NOMO-1 (cell line): Measurements from ENCODE around the gene LIFR.
A peak's percentile ranks its signal among the peaks of the same experiment; 100 is the strongest.
"Not testable (repeated sequence)": the region's sequence is repeated elsewhere in the genome, so short reads cannot be mapped to it uniquely, and the experiment has no call there.

Experiments used
- DNase-seq, 2 experiments: peaks; one replicate each; lab custom pipeline; 2025; ENCODE audit not compliant: unreplicated experiment in 2 of 2; lab: John Stamatoyannopoulos, UW

LIFR gene, protein sequence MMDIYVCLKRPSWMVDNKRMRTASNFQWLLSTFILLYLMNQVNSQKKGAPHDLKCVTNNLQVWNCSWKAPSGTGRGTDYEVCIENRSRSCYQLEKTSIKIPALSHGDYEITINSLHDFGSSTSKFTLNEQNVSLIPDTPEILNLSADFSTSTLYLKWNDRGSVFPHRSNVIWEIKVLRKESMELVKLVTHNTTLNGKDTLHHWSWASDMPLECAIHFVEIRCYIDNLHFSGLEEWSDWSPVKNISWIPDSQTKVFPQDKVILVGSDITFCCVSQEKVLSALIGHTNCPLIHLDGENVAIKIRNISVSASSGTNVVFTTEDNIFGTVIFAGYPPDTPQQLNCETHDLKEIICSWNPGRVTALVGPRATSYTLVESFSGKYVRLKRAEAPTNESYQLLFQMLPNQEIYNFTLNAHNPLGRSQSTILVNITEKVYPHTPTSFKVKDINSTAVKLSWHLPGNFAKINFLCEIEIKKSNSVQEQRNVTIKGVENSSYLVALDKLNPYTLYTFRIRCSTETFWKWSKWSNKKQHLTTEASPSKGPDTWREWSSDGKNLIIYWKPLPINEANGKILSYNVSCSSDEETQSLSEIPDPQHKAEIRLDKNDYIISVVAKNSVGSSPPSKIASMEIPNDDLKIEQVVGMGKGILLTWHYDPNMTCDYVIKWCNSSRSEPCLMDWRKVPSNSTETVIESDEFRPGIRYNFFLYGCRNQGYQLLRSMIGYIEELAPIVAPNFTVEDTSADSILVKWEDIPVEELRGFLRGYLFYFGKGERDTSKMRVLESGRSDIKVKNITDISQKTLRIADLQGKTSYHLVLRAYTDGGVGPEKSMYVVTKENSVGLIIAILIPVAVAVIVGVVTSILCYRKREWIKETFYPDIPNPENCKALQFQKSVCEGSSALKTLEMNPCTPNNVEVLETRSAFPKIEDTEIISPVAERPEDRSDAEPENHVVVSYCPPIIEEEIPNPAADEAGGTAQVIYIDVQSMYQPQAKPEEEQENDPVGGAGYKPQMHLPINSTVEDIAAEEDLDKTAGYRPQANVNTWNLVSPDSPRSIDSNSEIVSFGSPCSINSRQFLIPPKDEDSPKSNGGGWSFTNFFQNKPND

DNA sequence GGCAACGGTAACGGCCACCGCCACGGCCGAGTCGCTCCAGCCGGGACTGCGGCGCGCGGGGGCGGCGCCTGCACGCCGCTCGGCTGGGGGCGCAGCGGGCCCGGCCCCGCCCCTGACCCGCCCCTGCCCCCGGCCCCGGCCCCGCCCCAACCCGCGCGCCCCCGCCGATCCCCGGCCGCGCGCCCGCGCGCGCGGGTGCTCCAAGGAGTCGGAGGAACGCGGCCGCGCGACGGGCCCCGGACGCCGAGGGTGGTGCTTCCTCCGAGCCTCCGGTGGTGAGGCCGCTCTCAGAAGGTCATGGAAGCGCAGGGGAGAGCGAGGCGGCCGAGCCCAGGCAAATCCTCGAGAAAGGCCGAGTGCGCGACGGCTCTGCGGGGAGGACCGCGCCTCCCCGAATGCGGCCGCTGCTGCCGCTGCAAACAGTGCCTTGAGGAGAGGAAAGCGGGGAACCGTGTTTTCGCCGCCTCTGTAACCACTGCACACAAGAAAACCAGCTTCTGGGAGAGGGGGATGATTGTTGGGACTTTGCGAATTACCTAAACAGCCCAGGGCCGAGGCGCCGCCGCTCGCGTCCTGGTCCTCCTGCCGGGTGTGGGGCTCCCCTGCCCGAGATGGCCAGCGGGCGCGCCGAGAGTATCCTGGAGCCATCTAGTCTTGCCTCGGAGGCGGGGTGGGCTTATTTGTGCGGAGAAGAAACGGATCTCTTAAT is at the start of gene LIFR:
Gene LIFR, minus strand, starts transcription at position 48 of the 709 bp plus-strand sequence. CDS start 25,999 bp downstream, outside the sequence.
- no peak for DNase-seq

DNA sequence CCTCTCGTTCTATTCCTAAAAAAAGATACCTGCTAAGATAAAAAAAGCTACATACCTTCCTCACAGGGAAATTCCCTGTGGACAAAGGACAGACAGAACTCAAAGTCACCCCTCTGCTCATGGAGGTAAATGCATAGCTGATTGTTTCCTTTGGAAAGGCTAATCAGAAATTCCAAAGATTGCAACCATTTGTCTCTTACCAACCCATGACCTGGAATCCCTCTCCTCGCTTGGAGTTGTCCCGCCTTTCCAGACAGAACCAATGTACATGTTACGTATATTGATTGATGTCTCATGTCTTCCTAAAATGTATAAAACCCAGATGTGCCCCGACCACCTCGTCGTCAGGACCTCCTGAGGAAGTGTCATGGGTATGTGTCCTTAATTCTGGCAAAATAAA is 49.2 kb upstream of the LIFR start:
- DNase-seq = no peak

DNA sequence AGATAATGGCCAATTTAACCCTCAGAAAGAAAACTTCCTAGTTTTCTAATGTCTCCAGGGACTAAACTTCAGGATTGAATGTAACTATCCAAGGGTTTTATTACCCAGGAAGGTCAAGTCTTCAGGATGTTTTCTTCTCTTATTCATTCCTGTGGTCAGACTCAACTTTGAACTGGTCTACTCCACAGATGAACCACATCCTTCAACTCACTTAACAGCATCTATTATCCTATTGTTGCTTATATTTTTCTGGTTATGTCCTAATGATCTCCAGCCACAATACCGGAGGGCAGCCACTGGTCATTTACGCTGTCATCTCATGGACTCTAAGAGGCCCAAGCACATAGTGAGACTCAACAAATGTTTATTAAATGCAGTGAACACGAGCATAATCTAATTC is 47.2 kb upstream of the LIFR start:
- no peak for DNase-seq

DNA sequence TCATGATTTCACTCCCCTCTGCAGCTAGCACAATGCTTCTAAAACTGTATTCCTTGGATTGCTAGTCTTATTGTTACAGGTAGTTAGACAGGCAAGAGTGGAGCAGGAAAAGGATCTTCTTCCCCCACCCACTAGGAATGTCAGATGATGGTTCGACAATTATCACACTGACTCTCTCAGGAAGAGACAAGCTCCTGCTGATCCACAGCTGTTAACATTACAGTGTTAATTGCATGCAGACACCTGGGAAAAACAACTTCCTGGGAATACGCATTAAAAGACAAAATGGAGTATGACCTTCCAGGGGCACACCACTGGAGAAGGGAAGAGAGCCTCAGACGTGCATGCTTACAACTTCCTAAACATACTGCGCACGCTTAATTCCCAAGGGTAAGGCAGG is 46.2 kb upstream of the LIFR start:
- DNase-seq = no peak

DNA sequence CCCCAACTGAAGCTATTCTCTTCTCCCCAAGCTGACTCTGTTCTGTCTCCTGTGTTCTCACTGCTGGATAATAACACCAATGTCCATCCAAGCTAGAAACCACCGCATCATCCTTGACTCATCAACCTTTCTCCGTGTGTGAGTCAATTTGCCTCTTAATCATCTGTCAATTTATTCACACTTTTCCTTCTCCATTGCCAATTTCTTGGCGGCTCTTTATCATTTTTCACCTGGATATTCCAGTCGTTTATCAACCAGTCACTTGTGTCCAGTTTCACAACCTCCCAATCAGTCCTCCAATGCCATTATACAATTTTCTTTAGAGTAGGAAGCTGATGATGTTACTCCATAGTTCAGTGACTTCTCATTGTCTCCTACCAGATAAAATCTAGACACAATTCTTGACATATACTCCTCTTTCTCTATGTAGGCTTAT is 45.4 kb upstream of the LIFR start:
- no peak for DNase-seq

DNA sequence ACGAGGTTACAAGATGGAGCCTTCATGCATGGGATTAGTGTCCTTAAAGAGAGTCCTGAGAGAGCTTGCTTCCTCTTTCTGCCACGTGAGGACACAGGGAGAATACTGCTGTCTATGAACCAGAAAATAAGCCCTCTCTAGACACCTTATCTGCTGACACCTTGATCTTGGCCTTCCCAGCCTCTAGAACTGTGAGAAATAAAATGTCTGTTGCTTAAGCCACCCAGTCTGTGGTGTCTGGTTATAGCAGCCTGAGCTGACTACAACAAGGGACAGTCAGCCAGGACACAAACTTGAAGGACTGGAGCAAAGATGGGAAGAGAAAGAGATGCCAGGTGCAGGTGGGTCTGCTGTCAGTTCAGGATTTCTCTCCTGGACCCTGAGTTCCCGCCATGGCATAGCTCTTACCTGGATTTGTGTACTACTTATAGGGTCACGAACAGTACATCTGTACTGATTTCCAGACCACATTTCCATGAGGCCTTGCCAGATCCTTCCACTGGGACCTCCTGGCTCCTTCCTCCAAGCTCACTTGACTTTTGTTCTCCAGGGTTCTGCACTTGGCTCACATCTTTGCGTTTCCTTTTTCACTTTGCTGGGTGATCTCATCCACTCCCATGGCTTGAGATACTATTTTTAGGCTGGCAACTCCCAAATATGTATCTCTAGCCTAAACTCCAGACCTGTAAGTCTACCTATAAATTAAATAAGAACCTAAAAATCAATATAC is 44.9 kb upstream of the LIFR start:
- DNase-seq = peak in 1 of 2 experiments; percentile 16

DNA sequence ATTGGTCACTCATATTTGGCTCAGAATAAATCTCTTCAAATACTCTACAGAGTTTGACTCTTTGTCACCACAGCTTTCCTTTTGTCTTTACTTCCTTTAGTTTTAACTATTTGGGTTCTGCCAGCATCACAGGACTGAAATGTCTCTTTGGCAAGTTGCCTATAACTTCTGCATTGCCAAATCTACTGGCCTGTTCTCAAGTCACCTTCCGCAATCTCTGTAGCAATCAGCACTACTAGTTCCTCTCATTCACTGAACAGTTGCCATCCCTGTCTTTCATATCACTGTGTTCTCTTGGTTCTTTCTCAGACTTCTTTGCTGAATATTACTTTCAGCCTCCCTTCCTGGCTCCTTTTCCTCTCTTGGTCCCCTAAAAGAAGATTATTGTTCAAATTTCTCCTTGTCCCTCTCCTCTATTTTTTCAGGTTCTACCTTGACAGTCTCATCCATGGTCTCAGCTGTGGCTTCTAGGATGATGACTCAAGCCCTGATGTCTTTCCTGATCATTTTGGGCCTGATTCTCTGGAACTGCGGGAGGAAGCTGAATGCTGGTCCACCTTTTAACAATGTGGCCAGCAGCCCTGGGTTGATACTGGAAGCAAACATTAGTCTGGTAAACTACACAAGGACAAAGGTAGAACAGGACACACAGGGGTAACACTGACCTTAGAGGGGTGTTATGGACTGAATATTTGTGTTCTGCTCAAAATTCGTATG is 44.0 kb upstream of the LIFR start:
- peak; percentile 48 to 70 for DNase-seq

DNA sequence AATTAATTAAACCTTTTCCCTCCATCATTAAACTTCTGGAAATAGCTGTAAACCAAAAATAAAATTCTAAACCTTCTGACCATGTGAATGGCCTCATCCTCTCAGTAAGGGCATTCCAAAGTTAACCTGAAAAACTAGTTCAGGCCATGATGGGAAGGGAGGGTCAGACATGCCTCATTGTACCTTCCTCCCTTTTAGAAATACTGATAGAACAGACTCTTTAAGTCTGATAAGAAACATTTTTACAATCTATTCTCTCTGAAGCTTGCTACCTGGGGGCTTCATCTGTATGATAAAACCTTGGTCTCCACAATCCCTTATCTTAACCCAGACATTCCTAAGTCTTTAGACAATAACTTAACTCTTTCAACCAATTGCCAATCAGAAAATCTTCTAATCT is 43.3 kb upstream of the LIFR start:
- DNase-seq = not testable (repeated sequence)

DNA sequence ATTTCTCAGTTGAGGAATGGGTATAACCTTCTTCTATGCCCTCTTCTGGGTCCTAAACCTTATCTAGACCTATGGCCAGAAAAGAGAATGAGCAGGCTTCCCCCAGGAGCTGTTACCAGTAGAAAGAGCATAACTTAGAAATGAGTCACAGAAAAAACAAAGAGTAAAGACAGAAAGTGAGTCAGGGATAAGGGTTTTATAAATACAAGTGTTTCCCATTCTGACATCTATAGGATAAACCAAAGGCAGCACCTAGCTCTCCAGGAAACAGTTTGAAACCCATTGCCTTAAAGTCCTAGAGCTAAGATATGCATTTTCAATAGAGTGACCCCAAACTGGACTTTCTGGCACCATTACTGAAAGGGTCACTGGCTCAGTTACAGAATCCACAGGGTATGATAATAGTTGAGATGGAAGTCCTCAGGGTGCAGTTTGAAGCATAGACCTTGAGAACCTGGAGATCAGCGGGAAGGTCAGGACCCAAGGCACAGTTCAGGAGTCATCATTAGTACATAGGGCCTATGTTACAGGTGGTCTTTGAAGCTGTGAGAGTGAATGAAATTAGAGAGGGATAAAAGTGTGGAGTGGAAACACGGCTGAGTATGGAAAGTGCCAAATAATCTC is 42.7 kb upstream of the LIFR start:
- DNase-seq = no peak

DNA sequence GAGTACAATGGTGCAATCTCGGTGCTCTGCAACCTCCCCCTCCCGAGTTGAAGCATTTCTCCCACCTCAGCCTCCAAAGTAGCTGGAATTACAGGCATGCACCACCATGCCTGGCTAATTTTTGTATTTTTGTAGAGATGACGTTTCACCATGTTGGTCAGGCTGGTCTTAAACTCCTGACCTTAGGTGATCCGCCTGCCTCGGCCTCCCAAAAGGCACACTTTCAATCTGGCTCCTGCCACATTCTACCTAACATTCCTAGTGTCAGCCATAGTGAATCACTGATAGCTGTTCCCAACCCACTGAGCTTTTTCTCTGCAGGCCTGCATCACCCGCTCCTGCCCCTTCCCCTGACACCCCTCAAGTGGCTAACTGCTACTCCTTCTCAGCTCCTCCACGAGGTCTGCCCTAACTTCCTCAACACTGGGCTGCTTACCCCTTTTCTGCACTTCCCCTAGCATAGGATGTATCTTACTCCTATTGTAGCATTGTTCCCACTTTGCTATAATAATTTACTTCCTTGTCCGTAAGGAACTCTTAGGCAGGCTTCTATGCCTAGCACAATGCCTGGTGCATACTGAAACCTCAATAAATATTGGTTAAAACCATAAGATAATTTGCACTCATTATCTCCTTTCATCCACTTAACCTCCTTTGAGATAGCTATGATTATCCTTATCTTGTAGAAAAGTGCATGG is 42.0 kb upstream of the LIFR start:
- no peak for DNase-seq

DNA sequence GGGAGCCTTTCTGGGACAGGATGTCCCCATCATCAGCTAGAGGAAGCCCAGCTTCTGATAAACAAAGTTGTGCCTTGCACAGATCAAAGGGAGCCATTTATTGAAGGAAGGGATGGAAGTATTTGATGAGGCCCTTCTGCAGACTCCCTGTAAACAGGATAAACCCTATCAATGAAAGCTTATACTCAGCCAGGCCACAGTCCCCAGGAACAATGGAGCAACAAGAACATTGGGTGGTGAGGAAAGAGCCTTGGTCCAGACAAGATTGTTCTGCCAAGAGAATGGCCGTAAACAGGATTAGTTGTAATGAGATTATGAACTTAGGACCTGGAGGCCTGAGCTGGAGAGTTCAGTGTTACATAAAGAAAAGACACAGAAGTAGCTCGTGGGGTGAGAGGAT is 40.5 kb upstream of the LIFR start:
- no peak for DNase-seq

DNA sequence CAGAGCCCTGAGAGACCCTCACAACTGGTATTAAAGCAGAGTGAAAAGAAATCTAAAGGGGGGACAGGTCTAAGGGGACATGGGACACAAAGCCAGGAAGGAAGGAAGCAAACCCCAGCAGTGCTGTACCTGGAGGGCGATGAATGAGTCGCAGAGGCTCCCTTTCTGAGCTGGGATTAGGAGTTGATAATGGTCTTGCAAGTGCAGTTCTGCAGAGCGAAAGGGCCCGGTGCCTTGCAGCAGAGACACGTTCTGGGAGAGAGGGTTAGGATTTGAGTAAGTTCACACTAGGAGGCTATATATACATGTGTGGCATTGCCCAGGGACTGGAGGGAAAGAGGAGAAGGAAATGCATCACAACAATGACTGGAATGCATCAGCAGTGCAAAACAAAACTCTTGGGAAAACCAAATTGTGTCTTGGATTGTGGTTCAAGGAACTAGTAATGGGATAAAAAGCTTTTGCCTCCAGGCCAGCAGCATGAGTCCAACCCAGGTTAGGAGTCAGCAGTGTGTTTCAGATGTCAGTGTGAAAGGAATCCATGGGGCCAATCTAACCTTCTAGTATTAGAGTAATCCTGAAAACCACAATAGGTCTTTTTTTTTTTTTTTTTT is 38.8 kb upstream of the LIFR start:
- no peak for DNase-seq

DNA sequence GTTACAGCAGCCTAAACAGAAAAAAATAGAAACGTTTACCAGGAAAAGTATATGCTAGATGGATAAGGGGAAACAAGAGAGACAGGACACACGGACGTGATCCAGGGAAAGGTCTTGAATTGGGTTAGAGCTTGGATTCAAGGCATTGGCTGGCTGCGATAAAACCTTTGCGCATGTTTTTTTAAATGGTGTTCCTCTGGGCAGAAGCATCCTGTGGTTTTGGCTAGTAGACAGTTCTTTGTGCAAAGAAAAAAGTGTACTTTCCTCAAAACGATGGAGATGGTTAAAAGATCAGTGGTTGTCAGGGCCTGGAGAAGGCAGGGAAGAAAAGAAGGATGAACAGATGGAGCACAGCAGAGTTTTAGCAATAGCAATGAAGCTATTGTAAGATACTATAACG is 37.5 kb upstream of the LIFR start:
- DNase-seq = no peak

DNA sequence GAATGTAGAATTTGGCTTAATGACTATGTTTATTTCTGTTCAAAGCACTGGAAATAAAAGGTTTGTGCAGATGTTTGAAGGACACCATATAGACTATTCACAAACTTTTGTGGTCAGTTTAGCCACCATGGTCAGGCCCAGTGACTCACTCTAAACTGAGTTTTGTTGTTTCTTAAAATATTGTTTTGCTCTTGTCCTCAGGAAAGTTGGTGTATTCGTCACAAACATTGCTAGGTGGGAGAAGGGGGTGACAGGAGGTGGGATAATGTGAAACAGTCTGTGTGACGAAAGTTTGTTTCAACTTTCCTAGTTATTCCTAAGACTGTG is 35.0 kb upstream of the LIFR start:
- DNase-seq = no peak

DNA sequence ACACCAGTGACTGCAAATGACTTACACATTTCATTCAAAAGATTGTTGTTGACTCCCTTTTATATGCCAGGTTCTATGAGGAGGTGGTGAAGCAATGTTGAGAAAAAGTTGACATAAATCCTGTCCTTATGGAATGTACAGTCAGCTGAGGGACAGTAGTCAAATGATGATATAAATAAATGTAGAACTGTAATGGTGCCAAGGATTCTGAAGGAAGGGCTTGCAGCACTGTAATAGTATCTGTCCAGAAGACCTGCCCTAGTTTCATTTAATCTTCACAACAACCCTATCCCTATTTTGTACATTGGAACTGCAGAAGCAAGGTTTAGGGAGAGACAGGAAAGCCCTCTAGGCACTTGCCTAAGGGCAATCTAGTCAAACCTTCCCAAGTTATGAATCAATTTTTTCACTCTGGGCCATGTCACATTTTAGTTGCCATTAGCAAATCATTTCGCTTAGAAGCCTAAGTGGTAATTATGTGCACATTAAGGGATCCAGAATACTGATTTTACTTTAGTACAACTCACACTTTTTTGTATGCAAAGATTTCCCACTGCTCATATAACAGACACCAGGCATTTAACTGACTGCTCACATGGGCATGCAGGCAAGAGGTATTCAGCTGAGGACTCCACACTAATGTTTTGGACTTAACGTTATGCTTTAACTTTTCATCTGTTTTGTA is 34.5 kb upstream of the LIFR start:
- no peak for DNase-seq

DNA sequence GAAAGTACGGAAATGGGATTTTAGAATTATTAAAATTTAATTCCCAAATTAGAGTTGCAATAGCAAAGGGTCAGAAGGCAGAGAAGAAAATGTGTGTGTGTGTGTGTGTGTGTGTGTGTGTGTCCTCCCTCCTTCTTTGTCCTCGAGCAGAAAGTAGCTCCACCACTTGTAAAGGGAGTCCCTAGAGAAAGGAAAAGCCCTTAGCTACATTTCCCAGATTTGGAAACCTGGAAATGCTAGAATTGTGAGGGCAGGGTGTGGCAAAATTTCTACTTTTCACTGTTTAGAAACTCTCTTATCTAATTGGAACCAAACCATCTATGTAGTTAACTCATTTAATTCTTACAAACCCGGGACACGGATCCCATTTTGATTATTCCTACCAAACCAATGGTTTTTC is 33.2 kb upstream of the LIFR start:
- DNase-seq = no peak

DNA sequence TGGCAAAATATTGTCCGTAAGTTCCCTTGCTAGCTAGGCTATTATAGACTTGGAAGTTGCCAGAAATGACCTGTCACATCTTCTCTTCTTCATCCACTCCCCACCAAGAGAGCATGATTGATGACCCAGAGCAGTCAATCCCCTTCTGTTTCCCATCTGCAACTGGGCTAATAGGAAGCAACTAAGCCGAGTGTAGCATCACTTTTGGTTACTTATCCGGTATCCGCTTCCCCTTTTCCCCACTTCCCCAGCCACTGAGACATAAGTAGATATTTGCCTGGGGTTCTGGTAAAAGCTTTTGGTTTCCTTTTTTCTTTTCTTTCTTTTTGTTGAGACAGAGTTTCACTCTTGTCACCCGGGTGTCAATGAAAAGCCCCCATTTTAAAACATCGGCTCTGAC is 29.4 kb upstream of the LIFR start:
- DNase-seq = peak; percentile 23 to 71

DNA sequence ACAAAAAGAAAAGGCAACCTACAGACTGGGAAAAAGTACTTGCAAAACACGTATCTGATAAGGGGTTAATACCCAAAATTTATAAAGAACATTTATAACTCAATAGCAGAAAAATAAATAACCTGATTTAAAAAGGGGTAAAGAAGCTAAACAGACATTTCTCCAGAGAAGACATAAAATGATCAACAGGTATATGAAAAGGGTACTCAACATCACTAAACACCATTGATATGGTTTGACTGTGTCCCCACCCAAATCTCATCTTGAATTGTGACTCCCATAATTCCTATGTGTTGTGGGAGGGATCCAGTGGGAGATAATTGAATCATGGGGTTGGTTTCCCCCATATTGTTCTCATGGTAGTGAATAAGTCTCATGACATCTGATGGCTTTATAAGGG is 27.1 kb upstream of the LIFR start:
- DNase-seq = no peak
